Astrocyte of the cerebellum (primary cell): ENCODE results near the gene FBXO4.

ENCODE experiments used
- DNase-seq: peaks from one replicate; pipeline ENCODE4 v3.0.0-alpha.2; 2011; ENCODE audit warnings: low read depth
- H3K4me3 ChIP-seq: 2 replicates; pipeline ENCODE4 v1.5.1; 2011; ENCODE audit warnings: mild to moderate bottlenecking, low read depth, low read length, moderate library complexity
- CTCF ChIP-seq: IDR thresholded peaks from 2 replicates; pipeline ENCODE4 v1.5.1; 2012; ENCODE audit warnings: low read length, low read depth, moderate library complexity, mild to moderate bottlenecking; ENCODE audit errors: missing control alignments
- in situ Hi-C: cut with HindIII; loops from 2 replicates; pipeline ENCODE4 v1.10.0; 2017; ENCODE audit warnings: low sequenced_read_pairs

The FBXO4 gene

DNA sequence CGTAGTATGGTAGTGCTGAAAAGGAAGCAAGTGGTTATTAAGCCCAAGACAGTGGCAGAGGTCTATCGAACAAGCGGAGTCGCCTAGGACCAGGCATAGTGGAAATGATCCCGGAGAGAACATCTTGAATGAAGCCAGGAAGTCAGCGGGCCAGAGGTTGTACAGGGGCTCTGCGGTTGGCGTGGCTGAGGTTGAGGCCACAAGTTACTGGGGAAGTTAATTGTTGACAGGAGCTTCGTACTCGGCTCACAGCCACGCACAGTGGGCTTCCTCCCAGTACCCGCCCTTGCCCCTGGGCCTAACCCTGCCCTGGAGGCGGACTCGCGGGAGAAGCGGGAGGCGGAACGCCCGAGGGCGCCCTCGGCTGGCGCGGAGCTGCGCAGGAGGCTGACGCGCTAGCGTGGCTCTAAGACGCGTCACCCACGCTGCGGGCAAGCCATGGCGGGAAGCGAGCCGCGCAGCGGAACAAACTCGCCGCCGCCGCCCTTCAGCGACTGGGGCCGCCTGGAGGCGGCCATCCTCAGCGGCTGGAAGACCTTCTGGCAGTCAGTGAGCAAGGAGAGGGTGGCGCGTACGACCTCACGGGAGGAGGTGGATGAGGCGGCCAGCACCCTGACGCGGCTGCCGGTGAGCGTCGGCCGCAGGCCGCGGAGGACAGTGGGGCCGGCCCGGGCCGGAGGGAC, at the start of gene FBXO4:
TSS of gene FBXO4 (plus strand) at position 410 of the 683 bp plus-strand sequence. CDS start at position 439, 29 bp downstream.
- in situ Hi-C loops: no loop called here
- peak within 1 kb of the TSS; percentile 63 for H3K4me3 ChIP-seq
- peak; percentile 59 for TF ChIP-seq CTCF
- DNase-seq: peak; percentile 26

GRCh38 chr5:41876678-41877077, 48.4 kb upstream of the FBXO4 start:
- no peak for DNase-seq
- in situ Hi-C loops: no loop called here
- TF ChIP-seq CTCF: no peak
- no peak overlapping the region for H3K4me3 ChIP-seq

GRCh38 chr5:41877408-41877807, 47.7 kb upstream of the FBXO4 start:
- DNase-seq: no peak
- TF ChIP-seq CTCF: no peak
- in situ Hi-C loops: no loop called here
- H3K4me3 ChIP-seq: no peak overlapping the region

DNA sequence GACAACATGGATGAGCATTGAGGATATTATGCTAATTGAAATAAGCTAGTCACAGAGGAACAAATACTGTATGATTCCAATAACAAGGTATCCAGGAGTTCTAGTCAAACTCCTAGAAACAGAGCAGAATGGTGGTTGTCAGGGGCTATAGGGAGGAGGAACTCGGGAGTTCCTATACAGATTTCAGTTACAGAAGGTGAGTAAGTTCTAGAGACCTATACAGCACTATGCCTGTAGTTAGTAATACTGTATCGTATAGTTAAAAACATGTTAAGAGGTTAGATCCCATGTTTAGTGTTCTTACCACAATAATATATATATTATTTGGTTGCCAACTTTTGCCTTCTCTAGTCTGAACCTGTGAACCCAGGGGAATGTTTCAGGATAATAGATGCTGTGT, 46.9 kb upstream of the FBXO4 start:
- no peak for TF ChIP-seq CTCF
- in situ Hi-C loops: no loop called here
- H3K4me3 ChIP-seq: no peak overlapping the region
- no peak for DNase-seq

- DNase-seq: no peak
- in situ Hi-C loops: no loop called here
- no peak for TF ChIP-seq CTCF
- no peak overlapping the region for H3K4me3 ChIP-seq
Observed at GRCh38 chr5:41878643-41879478, 46.2 kb upstream of the FBXO4 start.

DNA sequence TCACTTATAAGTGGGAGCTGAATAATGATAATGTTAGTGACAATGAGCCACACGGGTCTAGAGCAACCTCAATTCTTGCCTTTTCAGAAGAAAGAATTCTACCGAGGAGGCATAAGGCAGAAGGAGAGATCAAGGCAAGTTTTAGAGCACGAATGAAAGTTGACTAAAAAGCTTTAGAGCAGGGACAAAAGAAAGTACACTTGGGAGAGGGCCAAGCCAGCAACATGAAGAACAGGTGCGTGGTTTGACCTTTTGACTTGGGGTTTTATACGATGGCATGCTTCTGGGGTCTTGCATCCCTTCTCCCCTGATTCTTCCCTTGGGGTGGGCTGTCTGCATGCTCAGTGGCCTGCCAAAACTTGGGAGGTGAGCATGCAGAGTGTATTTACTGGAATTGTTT, 42.3 kb upstream of the FBXO4 start:
- in situ Hi-C loops: no loop called here
- H3K4me3 ChIP-seq: no peak overlapping the region
- DNase-seq: no peak
- TF ChIP-seq CTCF: no peak
